Measurements from ENCODE around the gene PCDHGA1. TPM values are rescaled to one million over a fixed set of nuclear protein-coding genes. Genes with fewer than 3 reads are reported as not detected.

PCDHGA1 gene
- polyA plus RNA-seq, 1 donor from 2014 or later: 0.19 TPM

- H4K20me1 ChIP-seq (ENCODE audit: insufficient read depth): no peaks in the 10 kb centered on the region
- TF ChIP-seq RAD21 (conservative IDR thresholded peaks at IDR 0.05): no peak
- no peak for TF ChIP-seq EZH2 (IDR thresholded peaks at IDR 0.05; ENCODE audit: borderline replicate concordance, insufficient read depth, low read length, poor library complexity, severe bottlenecking)
- TF ChIP-seq CTCF (IDR thresholded peaks at IDR 0.05; ENCODE audit: poor library complexity, severe bottlenecking): no peak
- TF ChIP-seq, protein P1, sequence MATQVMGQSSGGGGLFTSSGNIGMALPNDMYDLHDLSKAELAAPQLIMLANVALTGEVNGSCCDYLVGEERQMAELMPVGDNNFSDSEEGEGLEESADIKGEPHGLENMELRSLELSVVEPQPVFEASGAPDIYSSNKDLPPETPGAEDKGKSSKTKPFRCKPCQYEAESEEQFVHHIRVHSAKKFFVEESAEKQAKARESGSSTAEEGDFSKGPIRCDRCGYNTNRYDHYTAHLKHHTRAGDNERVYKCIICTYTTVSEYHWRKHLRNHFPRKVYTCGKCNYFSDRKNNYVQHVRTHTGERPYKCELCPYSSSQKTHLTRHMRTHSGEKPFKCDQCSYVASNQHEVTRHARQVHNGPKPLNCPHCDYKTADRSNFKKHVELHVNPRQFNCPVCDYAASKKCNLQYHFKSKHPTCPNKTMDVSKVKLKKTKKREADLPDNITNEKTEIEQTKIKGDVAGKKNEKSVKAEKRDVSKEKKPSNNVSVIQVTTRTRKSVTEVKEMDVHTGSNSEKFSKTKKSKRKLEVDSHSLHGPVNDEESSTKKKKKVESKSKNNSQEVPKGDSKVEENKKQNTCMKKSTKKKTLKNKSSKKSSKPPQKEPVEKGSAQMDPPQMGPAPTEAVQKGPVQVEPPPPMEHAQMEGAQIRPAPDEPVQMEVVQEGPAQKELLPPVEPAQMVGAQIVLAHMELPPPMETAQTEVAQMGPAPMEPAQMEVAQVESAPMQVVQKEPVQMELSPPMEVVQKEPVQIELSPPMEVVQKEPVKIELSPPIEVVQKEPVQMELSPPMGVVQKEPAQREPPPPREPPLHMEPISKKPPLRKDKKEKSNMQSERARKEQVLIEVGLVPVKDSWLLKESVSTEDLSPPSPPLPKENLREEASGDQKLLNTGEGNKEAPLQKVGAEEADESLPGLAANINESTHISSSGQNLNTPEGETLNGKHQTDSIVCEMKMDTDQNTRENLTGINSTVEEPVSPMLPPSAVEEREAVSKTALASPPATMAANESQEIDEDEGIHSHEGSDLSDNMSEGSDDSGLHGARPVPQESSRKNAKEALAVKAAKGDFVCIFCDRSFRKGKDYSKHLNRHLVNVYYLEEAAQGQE (IDR thresholded peaks at IDR 0.05; ENCODE audit: borderline replicate concordance): no peak
- TF ChIP-seq EP300 (conservative IDR thresholded peaks at IDR 0.05; ENCODE audit: poor library complexity, severe bottlenecking): no peak
- no peak for TF ChIP-seq POLR2AphosphoS5 (IDR thresholded peaks at IDR 0.05)
- TF ChIP-seq SMC3 (conservative IDR thresholded peaks at IDR 0.05; ENCODE audit: poor library complexity): no peak
- H3K79me2 ChIP-seq (replicated peaks; ENCODE audit: insufficient read depth, low read length): no peaks in the 10 kb centered on the region
- H3K27ac ChIP-seq (ENCODE audit: low read length): no peak overlapping the region
- no peaks in the 10 kb centered on the region for H3K9me3 ChIP-seq (ENCODE audit: low read length)
- no peak overlapping the region for H3K9ac ChIP-seq (ENCODE audit: low read length)
- no peak overlapping the region for H2AFZ ChIP-seq (ENCODE audit: low read depth, low read length)
- no peaks in the 10 kb centered on the region for H3F3A ChIP-seq (ENCODE audit: insufficient read depth, low read length, poor library complexity, severe bottlenecking)
- no peaks in the 10 kb centered on the region for H3K9me2 ChIP-seq (ENCODE audit: insufficient read depth, low read length)
- peaks cover 7% of the 10 kb centered on the region for H3K36me3 ChIP-seq (ENCODE audit: insufficient read depth, low read length)
- no peak overlapping the region for H3K4me2 ChIP-seq (ENCODE audit: low read length)
- no peaks in the 10 kb centered on the region for H3K27me3 ChIP-seq (ENCODE audit: insufficient read depth, low read depth, low read length)
- no peak overlapping the region for H3K4me3 ChIP-seq (ENCODE audit: low read length)
Observed at GRCh38 chr5:141522301-141522700, 192.0 kb downstream of the PCDHGA1 start.

DNA sequence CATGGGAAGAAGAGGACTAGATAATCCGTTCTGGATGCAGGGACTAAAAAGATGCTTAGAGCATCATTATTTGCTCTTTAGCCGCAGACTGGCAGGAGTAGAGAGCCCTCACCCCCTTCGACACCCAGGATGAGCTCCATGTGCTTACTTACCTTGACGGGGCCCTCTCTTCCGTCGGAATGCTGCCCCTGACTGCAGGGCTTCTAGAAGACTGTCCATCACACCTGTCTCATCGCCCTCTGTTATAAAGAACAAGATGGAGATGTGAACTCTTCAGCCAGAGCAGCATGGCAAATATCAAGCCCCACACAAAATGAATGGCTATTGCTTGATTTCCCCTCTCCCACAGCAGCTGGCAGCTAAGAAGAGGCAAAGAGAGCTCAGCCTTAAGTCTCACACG lies 193.7 kb downstream of the PCDHGA1 start:
- H3K27ac ChIP-seq (ENCODE audit: low read length): peak overlapping the region; percentile 48
- TF ChIP-seq, protein P1 (IDR thresholded peaks at IDR 0.05; ENCODE audit: borderline replicate concordance): no peak
- no peak for TF ChIP-seq TAF1 (IDR thresholded peaks at IDR 0.05; ENCODE audit: low read depth)
- TF ChIP-seq RAD21 (conservative IDR thresholded peaks at IDR 0.05): no peak
- TF ChIP-seq EP300 (conservative IDR thresholded peaks at IDR 0.05; ENCODE audit: poor library complexity, severe bottlenecking): no peak
- TF ChIP-seq SMC3 (conservative IDR thresholded peaks at IDR 0.05; ENCODE audit: poor library complexity): no peak
- TF ChIP-seq EZH2 (IDR thresholded peaks at IDR 0.05; ENCODE audit: borderline replicate concordance, insufficient read depth, low read length, poor library complexity, severe bottlenecking): no peak
- no peak for TF ChIP-seq POLR2AphosphoS5 (IDR thresholded peaks at IDR 0.05)
- TF ChIP-seq MXI1 (conservative IDR thresholded peaks at IDR 0.05; ENCODE audit: poor library complexity, severe bottlenecking): no peak
- no peak for TF ChIP-seq CTCF (IDR thresholded peaks at IDR 0.05; ENCODE audit: poor library complexity, severe bottlenecking)

More for the DNA sequence above, 193.7 kb downstream of the PCDHGA1 start:
- peak overlapping the region; percentile 46 for H3K4me3 ChIP-seq (ENCODE audit: low read length)
- H3K9me2 ChIP-seq (ENCODE audit: insufficient read depth, low read length): no peaks in the 10 kb centered on the region
- no peak overlapping the region for H3K9ac ChIP-seq (ENCODE audit: low read length)
- no peak overlapping the region for H2AFZ ChIP-seq (ENCODE audit: low read depth, low read length)
- peaks cover 16% of the 10 kb centered on the region for H3K36me3 ChIP-seq (ENCODE audit: insufficient read depth, low read length)
- no peaks in the 10 kb centered on the region for H3K27me3 ChIP-seq (ENCODE audit: insufficient read depth, low read depth, low read length)
- H3K9me3 ChIP-seq (ENCODE audit: low read length): no peaks in the 10 kb centered on the region
- H4K20me1 ChIP-seq (ENCODE audit: insufficient read depth): no peaks in the 10 kb centered on the region
- H3K79me2 ChIP-seq (replicated peaks; ENCODE audit: insufficient read depth, low read length): no peaks in the 10 kb centered on the region
- no peaks in the 10 kb centered on the region for H3F3A ChIP-seq (ENCODE audit: insufficient read depth, low read length, poor library complexity, severe bottlenecking)
- H3K4me2 ChIP-seq (ENCODE audit: low read length): peak overlapping the region; percentile 46
